Right ventricle myocardium superior (tissue), 1 donor: ENCODE measurements around the gene KIF1C. TPM values are rescaled to one million over a fixed set of nuclear protein-coding genes. Genes with fewer than 3 reads are reported as not detected.
A peak's percentile ranks its signal among the peaks of the same experiment; 100 is the strongest.
"Not testable (repeated sequence)": the region's sequence is repeated elsewhere in the genome, so short reads cannot be mapped to it uniquely, and the experiment has no call there.

Experiments
- ATAC-seq: fragments of 200-7000 bp; cut with Tn5 transposase; one replicate; pipeline ENCODE4 v1.9.1; 2020; ENCODE audit warnings: mild to moderate bottlenecking; ENCODE audit not compliant: poor library complexity
- DNase-seq: peaks from one replicate; pipeline ENCODE4 v3.0.0-alpha.2; 2020
- intact Hi-C: fragments of 100-400 bp; cut with DNase I; formaldehyde crosslinking; loops from one replicate; pipeline ENCODE4 v1.11.2; 2022
- total RNA-seq: library from RNA; stranded (reverse); fragmentation: NEBNext Ultra II Directional; extraction: Animal tissue kit (Norgen Biotek cat#: 25700); gene quantifications from one replicate; pipeline ENCODE4 v1.2.1, GENCODE V29; 2021
- donor health status: DM: no; HTN: yes; CAD: no; lungs with severe emphysema.

KIF1C gene
- total RNA-seq, 1 donor from 2014 or later: 720 TPM

GRCh38 chr17:4994081-4994595 is 3.6 kb upstream of the KIF1C start:
- no peak for DNase-seq
- no peak for ATAC-seq
- intact Hi-C loops: no loop called here

GRCh38 chr17:4998027-4998731 is 429 bp downstream of the KIF1C start:
- intact Hi-C loops: no loop called here
- DNase-seq: peak; percentile 75
- ATAC-seq: peak; percentile 23

GRCh38 chr17:4998732-4999429 is 1.1 kb downstream of the KIF1C start:
- peak; percentile 1 for ATAC-seq
- intact Hi-C loops: no loop called here

GRCh38 chr17:4999430-5000093 is 1.8 kb downstream of the KIF1C start:
- DNase-seq (no peak), ATAC-seq (peak; percentile 7)
- intact Hi-C loops: no loop called here

More at GRCh38 chr17:4998732-4999429, 1.1 kb downstream of the KIF1C start:
- DNase-seq: no peak

GRCh38 chr17:5000237-5000639 is 2.5 kb downstream of the KIF1C start:
- peak; percentile 63 for ATAC-seq
- peak; percentile 92 for DNase-seq
- intact Hi-C loops: no loop called here

- ATAC-seq (no peak), DNase-seq (no peak)
- intact Hi-C loops: no loop called here
Observed at GRCh38 chr17:5002121-5002788, 4.5 kb downstream of the KIF1C start.

GRCh38 chr17:5003214-5003867 is 5.6 kb downstream of the KIF1C start:
- intact Hi-C loops: no loop called here
- ATAC-seq (no peak), DNase-seq (no peak)

- intact Hi-C loops: no loop called here
- ATAC-seq: no peak
Observed at GRCh38 chr17:5011928-5012327, 14.2 kb downstream of the KIF1C start.

GRCh38 chr17:5014357-5014756 is 16.6 kb downstream of the KIF1C start:
- DNase-seq (no peak), ATAC-seq (no peak)
- intact Hi-C loops: no loop called here

More at GRCh38 chr17:5011928-5012327, 14.2 kb downstream of the KIF1C start:
- DNase-seq: no peak

GRCh38 chr17:5019475-5019956 is 21.8 kb downstream of the KIF1C start:
- no peak for DNase-seq
- ATAC-seq: no peak
- intact Hi-C loops: no loop called here

- intact Hi-C loops: no loop called here
- ATAC-seq (no peak), DNase-seq (no peak)
Observed at GRCh38 chr17:5020502-5021023, 22.8 kb downstream of the KIF1C start.

- intact Hi-C loops: no loop called here
Observed at GRCh38 chr17:5022171-5022711, 24.5 kb downstream of the KIF1C start.

GRCh38 chr17:5023588-5024147 is 25.9 kb downstream of the KIF1C start:
- ATAC-seq (no peak), DNase-seq (no peak)
- intact Hi-C loops: no loop called here

More at GRCh38 chr17:5022171-5022711, 24.5 kb downstream of the KIF1C start:
- DNase-seq (no peak), ATAC-seq (no peak)

GRCh38 chr17:5024604-5025003 is 26.9 kb downstream of the KIF1C start:
- intact Hi-C loops: no loop called here
- DNase-seq (no peak), ATAC-seq (no peak)

- intact Hi-C loops: no loop called here
- DNase-seq (no peak), ATAC-seq (no peak)
Observed at GRCh38 chr17:5027299-5027698, 29.5 kb downstream of the KIF1C start.

GRCh38 chr17:5027916-5028315 is 30.2 kb downstream of the KIF1C start:
- ATAC-seq: no peak
- intact Hi-C loops: no loop called here
- no peak for DNase-seq

GRCh38 chr17:5030168-5030567 is 32.4 kb downstream of the KIF1C start:
- ATAC-seq, DNase-seq, intact Hi-C loops: not testable (repeated sequence)
